GM12891 (cell line): ENCODE data around the gene ARSB.

Experiments used
- PAX5 ChIP-seq: IDR thresholded peaks from 2 replicates; pipeline ENCODE4 v1.6.1; 2011; ENCODE audit warnings: low read length, moderate library complexity, mild to moderate bottlenecking; ENCODE audit not compliant: insufficient read depth, severe bottlenecking
- POLR2A ChIP-seq: IDR thresholded peaks from 2 replicates; pipeline ENCODE4 v1.6.1; 2011; ENCODE audit warnings: low read depth, low read length, control low read depth
- POLR2AphosphoS5 ChIP-seq: IDR thresholded peaks from 2 replicates; pipeline ENCODE4 v1.6.1; 2011; ENCODE audit warnings: low read depth, low read length, control low read depth
- SPI1 ChIP-seq: IDR thresholded peaks from 2 replicates; pipeline ENCODE4 v1.6.1; 2011; ENCODE audit warnings: low read depth, low read length, control low read depth
- TAF1 ChIP-seq: IDR thresholded peaks from 2 replicates; pipeline ENCODE4 v1.6.1; 2011; ENCODE audit warnings: low read depth, low read length, control low read depth

- TF ChIP-seq POLR2A (no peak), POLR2AphosphoS5 (no peak), SPI1 (no peak), TAF1 (no peak), PAX5 (no peak)
Measured at GRCh38 chr5:79025054-79025472, 40.0 kb upstream of the ARSB start.
